GM08714 (cell line): ENCODE results near the gene PAPPA.

Experiments
- H3K4me3 ChIP-seq: fragments of 200-500 bp; sonication (Bioruptor generic); 2 replicates; pipeline ENCODE4 v1.5.1; 2014; ENCODE audit warnings: mild to moderate bottlenecking, low read length, inconsistent platforms
- ZNF274 ChIP-seq: IDR thresholded peaks from 2 replicates; pipeline ENCODE4 v1.6.1; 2012; ENCODE audit warnings: mild to moderate bottlenecking, low read depth, low read length

Gene PAPPA

GRCh38 chr9:116329470-116329869, 175.9 kb downstream of the PAPPA start:
- no peak for TF ChIP-seq ZNF274
- H3K4me3 ChIP-seq = no peak overlapping the region

GRCh38 chr9:116331241-116331640, 177.7 kb downstream of the PAPPA start:
- H3K4me3 ChIP-seq = no peak overlapping the region
- no peak for TF ChIP-seq ZNF274

- no peak for TF ChIP-seq ZNF274
- H3K4me3 ChIP-seq = no peak overlapping the region
Measured at GRCh38 chr9:116332090-116332489, 178.5 kb downstream of the PAPPA start.

GRCh38 chr9:116333254-116333653, 179.7 kb downstream of the PAPPA start:
- no peak overlapping the region for H3K4me3 ChIP-seq
- no peak for TF ChIP-seq ZNF274

- H3K4me3 ChIP-seq = no peak overlapping the region
- TF ChIP-seq ZNF274 = no peak
Measured at GRCh38 chr9:116334546-116335150, 181.1 kb downstream of the PAPPA start.

- TF ChIP-seq ZNF274 = no peak
- H3K4me3 ChIP-seq = no peak overlapping the region
Measured at GRCh38 chr9:116335392-116335791, 181.8 kb downstream of the PAPPA start.

- TF ChIP-seq ZNF274 = no peak
Measured at GRCh38 chr9:116336133-116336862, 182.7 kb downstream of the PAPPA start.

GRCh38 chr9:116337015-116337414, 183.4 kb downstream of the PAPPA start:
- H3K4me3 ChIP-seq = no peak overlapping the region
- TF ChIP-seq ZNF274 = no peak

More at GRCh38 chr9:116336133-116336862, 182.7 kb downstream of the PAPPA start:
- no peak overlapping the region for H3K4me3 ChIP-seq

GRCh38 chr9:116340270-116340669, 186.7 kb downstream of the PAPPA start:
- TF ChIP-seq ZNF274 = no peak
- no peak overlapping the region for H3K4me3 ChIP-seq

- H3K4me3 ChIP-seq = no peak overlapping the region
- no peak for TF ChIP-seq ZNF274
Measured at GRCh38 chr9:116342061-116342460, 188.5 kb downstream of the PAPPA start.

GRCh38 chr9:116342941-116343340, 189.3 kb downstream of the PAPPA start:
- no peak for TF ChIP-seq ZNF274

GRCh38 chr9:116344416-116344815, 190.8 kb downstream of the PAPPA start:
- TF ChIP-seq ZNF274 = no peak
- no peak overlapping the region for H3K4me3 ChIP-seq

More at GRCh38 chr9:116342941-116343340, 189.3 kb downstream of the PAPPA start:
- H3K4me3 ChIP-seq = no peak overlapping the region

- no peak overlapping the region for H3K4me3 ChIP-seq
- no peak for TF ChIP-seq ZNF274
Measured at GRCh38 chr9:116345393-116345792, 191.8 kb downstream of the PAPPA start.

- no peak for TF ChIP-seq ZNF274
- H3K4me3 ChIP-seq = no peak overlapping the region
Measured at GRCh38 chr9:116345817-116346216, 192.2 kb downstream of the PAPPA start.

GRCh38 chr9:116349684-116350083, 196.1 kb downstream of the PAPPA start:
- TF ChIP-seq ZNF274 = no peak

More at GRCh38 chr9:116349684-116350083, 196.1 kb downstream of the PAPPA start:
- no peak overlapping the region for H3K4me3 ChIP-seq
